IMR-90 (cell line): ENCODE results near the gene NUP50. TPM values are rescaled to one million over a fixed set of nuclear protein-coding genes. Genes with fewer than 3 reads are reported as not detected.

ENCODE experiments used
- ATAC-seq: fragments of 200-7000 bp; cut with Tn5 transposase; 2 replicates; pipeline ENCODE4 v1.9.1; 2020; ENCODE audit warnings: low read depth, mild to moderate bottlenecking, moderate library complexity
- BruUV-seq: library from RNA; stranded (reverse); fragments of 400-500 nt; replicated peaks from 2 replicates; lab custom pipeline; 2021; lab: Mats Ljungman, UMichigan
- CTCF ChIA-PET: fragments of 300-600 bp; formaldehyde crosslinking; extraction: SDS; loops from one replicate; lab custom pipeline; 2021; ENCODE audit warnings: antibody characterized with exemption; lab: Yijun Ruan, JAX
- POLR2A ChIA-PET: fragments of 300-600 bp; sonication (Branson Sonifier 250); formaldehyde crosslinking; loops from one replicate; lab custom pipeline; 2022; ENCODE audit warnings: antibody characterized with exemption; ENCODE audit not compliant: unreplicated experiment; lab: Charles Lee
- DNase-seq: peaks from one replicate; pipeline ENCODE4 v3.0.0; 2013
- H2AFZ ChIP-seq: replicated peaks from 2 replicates; pipeline ENCODE3; 2013; ENCODE audit warnings: low read length, mild to moderate bottlenecking; ENCODE audit not compliant: poor library complexity
- H2AK5ac ChIP-seq: 2 replicates; pipeline ENCODE4 v1.6.1; 2013; ENCODE audit warnings: low read depth, low read length, inconsistent platforms
- H2AK9ac ChIP-seq: replicated peaks from 2 replicates; pipeline ENCODE3; 2013; ENCODE audit warnings: mild to moderate bottlenecking, low read depth, low read length, moderate library complexity; ENCODE audit not compliant: poor library complexity
- H2BK120ac ChIP-seq: 2 replicates; pipeline ENCODE4 v1.6.1; 2013; ENCODE audit warnings: low read depth, low read length, inconsistent platforms
- H2BK15ac ChIP-seq: 3 replicates; pipeline ENCODE4 v1.6.1; 2013; ENCODE audit warnings: low read depth, low read length, inconsistent platforms
- H2BK20ac ChIP-seq: 2 replicates; pipeline ENCODE4 v1.6.1; 2013; ENCODE audit warnings: low read depth, mild to moderate bottlenecking, inconsistent platforms, low read length, moderate library complexity
- H2BK5ac ChIP-seq: 2 replicates; pipeline ENCODE4 v1.6.1; 2013; ENCODE audit warnings: mild to moderate bottlenecking, low read depth, low read length, inconsistent platforms; ENCODE audit not compliant: poor library complexity, severe bottlenecking
- H3K14ac ChIP-seq: replicated peaks from 2 replicates; pipeline ENCODE4 v1.6.1; 2013; ENCODE audit warnings: low read depth, low read length, inconsistent platforms
- H3K18ac ChIP-seq: 2 replicates; pipeline ENCODE4 v1.6.1; 2013; ENCODE audit warnings: low read depth, low read length, control low read depth
- H3K23ac ChIP-seq: 2 replicates; pipeline ENCODE4 v1.6.1; 2013; ENCODE audit warnings: low read depth, low read length, inconsistent platforms
- H3K27ac ChIP-seq: 2 replicates; pipeline ENCODE4 v1.5.1; 2013; ENCODE audit warnings: mild to moderate bottlenecking, control low read depth, low read length; ENCODE audit not compliant: insufficient read depth
- H3K27me3 ChIP-seq: 2 replicates; pipeline ENCODE4 v1.6.1; 2013; ENCODE audit warnings: low read length; ENCODE audit not compliant: control insufficient read depth, insufficient read depth
- H3K36me3 ChIP-seq: 2 replicates; pipeline ENCODE4 v1.6.1; 2013; ENCODE audit warnings: low read length, mixed read lengths; ENCODE audit not compliant: control insufficient read depth, insufficient read depth
- H3K4ac ChIP-seq: 2 replicates; pipeline ENCODE4 v1.6.1; 2013; ENCODE audit warnings: low read depth, low read length, inconsistent platforms
- H3K4me1 ChIP-seq: 2 replicates; pipeline ENCODE4 v1.6.1; 2013; ENCODE audit warnings: low read length, mixed read lengths; ENCODE audit not compliant: control insufficient read depth, insufficient read depth
- H3K4me2 ChIP-seq: 2 replicates; pipeline ENCODE4 v1.6.1; 2013; ENCODE audit warnings: low read depth, mild to moderate bottlenecking, control low read depth, low read length, moderate library complexity
- H3K4me3 ChIP-seq: 2 replicates; pipeline ENCODE4 v1.5.1; 2013; ENCODE audit warnings: low read depth, mild to moderate bottlenecking, control low read depth, low read length, moderate library complexity; ENCODE audit not compliant: insufficient read depth
- H3K56ac ChIP-seq: 2 replicates; pipeline ENCODE4 v1.6.1; 2013; ENCODE audit warnings: low read length, inconsistent platforms; ENCODE audit not compliant: insufficient read depth; ENCODE audit errors: extremely low read depth
- H3K79me1 ChIP-seq, 2 experiments: 2 replicates each; pipeline ENCODE4 v1.6.1; 2013; ENCODE audit warnings: low read length in 2 of 2, inconsistent platforms in 1 of 2, low read depth in 1 of 2
- H3K9ac ChIP-seq: 2 replicates; pipeline ENCODE4 v1.6.1; 2013; ENCODE audit warnings: low read depth, low read length, control low read depth
- H3K9me1 ChIP-seq: 2 replicates; pipeline ENCODE4 v1.6.1; 2013; ENCODE audit warnings: low read length, inconsistent platforms; ENCODE audit not compliant: insufficient read depth
- H3K9me3 ChIP-seq: 2 replicates; pipeline ENCODE4 v1.6.1; 2013; ENCODE audit warnings: low read length; ENCODE audit not compliant: control insufficient read depth, insufficient read depth
- H4K20me1 ChIP-seq: 2 replicates; pipeline ENCODE4 v1.6.1; 2013; ENCODE audit warnings: low read length, inconsistent platforms; ENCODE audit not compliant: insufficient read depth
- H4K5ac ChIP-seq: 2 replicates; pipeline ENCODE4 v1.6.1; 2013; ENCODE audit warnings: mild to moderate bottlenecking, low read depth, low read length, control low read depth
- H4K8ac ChIP-seq, 2 experiments: 2 replicates each; pipeline ENCODE4 v1.6.1; 2013; ENCODE audit warnings: low read depth in 2 of 2, low read length in 2 of 2, control low read depth in 1 of 2, inconsistent platforms in 1 of 2
- H4K91ac ChIP-seq: 2 replicates; pipeline ENCODE4 v1.6.1; 2013; ENCODE audit warnings: low read depth, low read length, inconsistent platforms; ENCODE audit not compliant: insufficient read depth
- NFE2L2 ChIP-seq: fragments of 150-350 bp; IDR thresholded peaks from 2 replicates; pipeline ENCODE4 v1.6.1; 2016; ENCODE audit warnings: low read depth, mild to moderate bottlenecking, low read length
- WGBS, 2 experiments: methylation state at CpG; one replicate each; pipeline versions ENCODE4 v1.1.5 to v1.1.7; 2013; ENCODE audit warnings: missing lambda C conversion rate in 2 of 2; ENCODE audit not compliant: insufficient read length in 1 of 2; ENCODE audit errors: extremely low coverage in 2 of 2; 5-methylcytosine and 5-hydroxymethylcytosine counted together
- dilution Hi-C: fragments of 300-500 bp; cut with HindIII; formaldehyde crosslinking; loops from one replicate; pipeline ENCODE4 v1.14.3; 2018; ENCODE audit warnings: low sequenced_read_pairs; ENCODE audit not compliant: unreplicated experiment
- in situ Hi-C: fragments of 300-500 bp; cut with MboI; formaldehyde crosslinking; loops from 3 replicates; pipeline ENCODE4 v1.14.3; 2019; ENCODE audit warnings: low sequenced_read_pairs, inconsistent platforms, mixed read lengths
- intact Hi-C: fragments of 100-400 bp; cut with micrococcal nuclease; formaldehyde crosslinking; loops from 2 replicates; pipeline ENCODE4 v1.10.0; 2022
- polyA plus RNA-seq, 3 experiments: library from polyadenylated mRNA; depleted of rRNA; stranded (reverse); fragments of >200 nt; gene quantifications; 2 replicates each; pipeline ENCODE4 v1.2.3, GENCODE V29; 2012; ENCODE audit warnings: low replicate concordance in 1 of 3
- total RNA-seq: library from RNA; depleted of rRNA; stranded (reverse); fragments of >200 nt; gene quantifications from 2 replicates; pipeline ENCODE4 v1.2.3, GENCODE V29; 2012

Gene NUP50
- total and polyA plus RNA-seq, 2 of the 4 experiments (the other 2 are of a cell fraction) = 12.8 to 65.4 TPM

- Histone ChIP-seq H3K4ac (no peak overlapping the region), H3K56ac (no peak overlapping the region), H3K9me1 (no peaks in the 10 kb centered on the region), H3K4me2 (no peak overlapping the region), H3K9me3 (no peaks in the 10 kb centered on the region), H2BK20ac (no peak overlapping the region), H3K23ac (no peak overlapping the region), H2BK15ac (no peak overlapping the region), H3K4me3 (no peak overlapping the region), H3K27me3 (no peaks in the 10 kb centered on the region), H2BK120ac (no peak overlapping the region), H3K18ac (no peak overlapping the region), H3K4me1 (peaks cover 7% of the 10 kb centered on the region; the same call in 1 of the 2 replicates), H4K5ac (no peak overlapping the region), H3K79me1 (peaks cover 0 to 61% of the 10 kb centered on the region in 2 experiments; a peak in 2 of 4 replicates), H3K9ac (no peak overlapping the region), H2BK5ac (no peak overlapping the region), H3K14ac (no peak overlapping the region), H2AFZ (no peak overlapping the region), H2AK9ac (no peak overlapping the region), H3K36me3 (0 out of 2 replicates have a peak, but pooled peaks cover 2% of the 10 kb centered on the region), H2AK5ac (no peak overlapping the region), H3K27ac (no peak overlapping the region), H4K8ac (no peak overlapping the region), H4K91ac (no peak overlapping the region), H4K20me1 (peaks cover 54% of the 10 kb centered on the region)
- TF ChIP-seq NFE2L2 = no peak
- DNase-seq (no peak), ATAC-seq (no peak)
- intact Hi-C loops (no loop called here), in situ Hi-C loops (no loop called here), dilution Hi-C loops (no loop called here)
- ChIA-PET CTCF (no interaction called here), POLR2A (interaction anchor here (0.6 kb wide), 1 partner anchor 18 kb away, joined by 5 read pairs; no protein-coding TSS in a partner anchor)
- BruUV-seq = no TSS peak
- 100% methylated on average over 3 of the region's 8 CpGs; no CpG with 5 or more reads in 1 of the 2 experiments for whole genome bisulfite sequencing, 2 experiments
Measured at GRCh38 chr22:45228401-45228754, 64.7 kb downstream of the NUP50 start.
